ENCODE measurements around the gene CMIP. TPM values are rescaled to one million over a fixed set of nuclear protein-coding genes. Genes with fewer than 3 reads are reported as not detected.

CMIP gene
- 10 to 100 TPM; 30.1 to 95.1 TPM for total RNA-seq

- DNase-seq (ENCODE audit: low spot score): peak; percentile 78
- intact Hi-C loops (cut with DNase I): no loop called here
These were observed at the start of gene CMIP for GRCh38 chr16:81444448-81445121. CMIP (plus strand) TSS chr16:81444808.

GRCh38 chr16:81394966-81395655, 49.5 kb upstream of the CMIP start:
- Histone ChIP-seq H3K36me3 (no peaks in the 10 kb centered on the region), H3K27ac (no peak overlapping the region), H3K9me3 (peaks cover 4% of the 10 kb centered on the region), H3K27me3 (replicated peaks; ENCODE audit: insufficient read depth) (no peaks in the 10 kb centered on the region), H3K4me3 (no peak overlapping the region), H3K4me1 (replicated peaks) (no peaks in the 10 kb centered on the region)
- WGBS: 47% methylated on average over 13 of the region's 13 CpGs
- TF ChIP-seq CTCF (IDR thresholded peaks at IDR 0.05) (no peak), POLR2AphosphoS5 (IDR thresholded peaks at IDR 0.05) (no peak), POLR2A (IDR thresholded peaks at IDR 0.05) (no peak)
- intact Hi-C loops (cut with DNase I): no loop called here
- DNase-seq (ENCODE audit: low spot score): no peak

More at GRCh38 chr16:81444448-81445121, at the start of gene CMIP:
- peak within 1 kb of the TSS; percentile 88 for H3K27ac ChIP-seq
- peaks cover 8% of the 10 kb centered on the region for H3K4me1 ChIP-seq (replicated peaks)
- H3K36me3 ChIP-seq: no peaks in the 10 kb centered on the region
- no peaks in the 10 kb centered on the region for H3K9me3 ChIP-seq
- TF ChIP-seq POLR2A (IDR thresholded peaks at IDR 0.05): no peak
- TF ChIP-seq CTCF (IDR thresholded peaks at IDR 0.05): no peak
- TF ChIP-seq POLR2AphosphoS5 (IDR thresholded peaks at IDR 0.05): no peak
- no CpG with 5 or more reads among the region's 114 CpGs for WGBS
- H3K27me3 ChIP-seq (replicated peaks; ENCODE audit: insufficient read depth): no peaks in the 10 kb centered on the region
- peak within 1 kb of the TSS; percentile 88 to 93 for H3K4me3 ChIP-seq

- no peaks in the 10 kb centered on the region for H3K36me3 ChIP-seq
- WGBS: 84% methylated on average over 21 of the region's 21 CpGs
- H3K4me1 ChIP-seq (replicated peaks): no peaks in the 10 kb centered on the region
- intact Hi-C loops (cut with DNase I): no loop called here
- TF ChIP-seq CTCF (IDR thresholded peaks at IDR 0.05) (no peak), POLR2A (IDR thresholded peaks at IDR 0.05) (no peak), POLR2AphosphoS5 (IDR thresholded peaks at IDR 0.05) (no peak)
- DNase-seq (ENCODE audit: low spot score): no peak
- no peak overlapping the region for H3K4me3 ChIP-seq
- peaks cover 6% of the 10 kb centered on the region for H3K9me3 ChIP-seq
- no peak overlapping the region for H3K27ac ChIP-seq
- H3K27me3 ChIP-seq (replicated peaks; ENCODE audit: insufficient read depth): no peaks in the 10 kb centered on the region
These were observed 47.3 kb upstream of the CMIP start for GRCh38 chr16:81397058-81397878.

GRCh38 chr16:81397879-81398520, 46.6 kb upstream of the CMIP start:
- no peaks in the 10 kb centered on the region for H3K4me1 ChIP-seq (replicated peaks)
- TF ChIP-seq CTCF (IDR thresholded peaks at IDR 0.05): no peak
- DNase-seq (ENCODE audit: low spot score): no peak
- H3K36me3 ChIP-seq: no peaks in the 10 kb centered on the region
- intact Hi-C loops (cut with DNase I): no loop called here
- WGBS: 89% methylated on average over 14 of the region's 14 CpGs
- peaks cover 6% of the 10 kb centered on the region for H3K9me3 ChIP-seq
- no peak overlapping the region for H3K4me3 ChIP-seq
- H3K27ac ChIP-seq: no peak overlapping the region
- no peaks in the 10 kb centered on the region for H3K27me3 ChIP-seq (replicated peaks; ENCODE audit: insufficient read depth)

All from prostate gland (tissue), 2 donors.